ENCODE results near the gene MINDY1. TPM values are rescaled to one million over a fixed set of nuclear protein-coding genes. Genes with fewer than 3 reads are reported as not detected.

MINDY1 gene
- total and polyA plus RNA-seq, 2 donors (not counting 1 experiment from before 2014, with no cell fraction given): 7.6 to 16.1 TPM

DNA sequence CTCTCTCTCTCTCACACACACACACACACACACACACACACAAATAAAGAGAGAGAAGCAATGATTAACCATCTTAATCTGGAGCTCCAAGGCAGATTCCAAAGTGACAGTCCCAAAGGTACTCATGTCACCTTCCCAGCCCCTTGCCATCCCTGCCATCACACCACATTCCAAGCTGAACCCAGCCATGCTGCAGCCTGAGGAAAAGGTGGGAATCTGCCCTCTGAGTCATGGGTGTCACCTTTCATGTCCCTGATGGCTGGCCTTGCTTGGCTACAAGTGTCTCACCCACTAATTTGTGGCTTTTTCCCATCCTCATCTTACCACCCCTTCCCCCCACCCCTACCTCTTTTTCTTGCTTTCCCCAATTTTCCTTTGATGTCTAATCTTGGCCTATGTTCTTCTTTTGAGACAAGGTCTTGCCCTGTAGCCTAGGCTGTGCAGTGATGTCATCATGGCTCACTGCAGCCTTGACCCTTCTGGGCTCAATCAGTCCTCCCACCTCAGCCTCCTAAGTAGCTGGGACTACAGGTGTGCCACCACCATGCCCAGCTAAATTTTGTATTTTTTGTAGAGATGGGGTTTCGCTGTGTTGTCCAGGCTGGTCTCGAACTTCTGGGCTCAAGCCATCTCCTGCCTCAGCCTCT is 21.4 kb downstream of the MINDY1 start:
- intact Hi-C loops (cut with micrococcal nuclease): no loop called here
- ChIA-PET CTCF (interaction anchor here (0.8 to 3.1 kb wide), 3 partner anchors 7 to 26 kb away, joined by 3 to 25 read pairs (median 3); no protein-coding TSS in a partner anchor), POLR2A (no interaction called here)
- Histone ChIP-seq H2AFZ (ENCODE audit: insufficient read depth, low read depth, low read length, poor library complexity, severe bottlenecking) (no peak overlapping the region), H3K36me3 (replicated peaks in 1 of 2; ENCODE audit: control extremely low read depth in 1 of 2, control insufficient read depth in 1 of 2, extremely low read depth in 1 of 2, insufficient read depth in 2 of 2, low read length in 1 of 2) (no peaks in the 10 kb centered on the region), H3K4me1 (ENCODE audit: control insufficient read depth in 2 of 2, insufficient read depth in 2 of 2, low read length in 2 of 2) (no peaks in the 10 kb centered on the region), H3K4me2 (replicated peaks; ENCODE audit: low read depth, low read length, poor library complexity, severe bottlenecking) (no peak overlapping the region), H3K27me3 (replicated peaks in 1 of 4; ENCODE audit: control extremely low read depth in 1 of 4, control insufficient read depth in 3 of 4, insufficient read depth in 4 of 4, low read length in 3 of 4) (no peaks in the 10 kb centered on the region), H3K79me2 (ENCODE audit: control insufficient read depth, insufficient read depth, low read length) (no peaks in the 10 kb centered on the region), H3K9ac (ENCODE audit: low read length) (no peak overlapping the region), H4K20me1 (ENCODE audit: control insufficient read depth, insufficient read depth, low read length, poor library complexity, severe bottlenecking) (no peaks in the 10 kb centered on the region), H3K27ac (ENCODE audit: low read length in 2 of 2) (no peak overlapping the region), H3K4me3 (ENCODE audit: control extremely low read depth in 1 of 5, extremely low read depth in 1 of 5, insufficient read depth in 1 of 5, low read depth in 2 of 5, low read length in 4 of 5) (no peak overlapping the region), H3K9me3 (ENCODE audit: control extremely low read depth in 1 of 3, control insufficient read depth in 2 of 3, insufficient read depth in 1 of 3, low read length in 2 of 3) (no peaks in the 10 kb centered on the region)
- Mint-ChIP-seq H3K9me3 (ENCODE audit: insufficient read depth) (no peaks in the 10 kb centered on the region), H3K27me3 (no peaks in the 10 kb centered on the region), H3K27ac (no peak overlapping the region), H3K4me1 (no peaks in the 10 kb centered on the region), H3K4me3 (no peak overlapping the region)
- DNase-seq (no peak), ATAC-seq (ENCODE audit: low read depth) (no peak)
- 86% methylated on average over 1 of the region's 2 CpGs for WGBS (ENCODE audit: insufficient coverage)
- TF ChIP-seq EZH2 (IDR thresholded peaks at IDR 0.05; ENCODE audit: borderline replicate concordance, insufficient read depth, low read depth, low read length, poor library complexity, severe bottlenecking): no peak
- no peak for TF ChIP-seq CTCF (IDR thresholded peaks at IDR 0.05)

All from B cell (primary cell).